ENCODE results near the gene KIF6. TPM values are rescaled to one million over a fixed set of nuclear protein-coding genes. Genes with fewer than 3 reads are reported as not detected.

KIF6 gene
- total RNA-seq, 1 experiment from 2014 or later: not detected

- no peaks in the 10 kb centered on the region for H4K20me1 ChIP-seq (ENCODE audit: insufficient read depth)
- no peaks in the 10 kb centered on the region for H3K79me2 ChIP-seq (ENCODE audit: insufficient read depth, low read length)
- H2AFZ ChIP-seq (ENCODE audit: low read depth, low read length, poor library complexity, severe bottlenecking): no peak overlapping the region
- ChIA-PET RAD21 (ENCODE audit: low non-redundant PET in 1 of 2, low total read pairs in 2 of 2, uncharacterized antibody in 2 of 2, unreplicated experiment in 2 of 2) (no interaction called here), CTCF (no interaction called here), POLR2A (no interaction called here)
- TF ChIP-seq ZNF274 (IDR thresholded peaks at IDR 0.05; ENCODE audit: low read depth, low read length) (no peak), TCF7L2 (IDR thresholded peaks at IDR 0.05; ENCODE audit: borderline replicate concordance, extremely low read depth, insufficient read depth, insufficient read length) (no peak)
- no peaks in the 10 kb centered on the region for H3K36me3 ChIP-seq (ENCODE audit: control insufficient read depth in 1 of 2, insufficient read depth in 2 of 2, low read length in 2 of 2)
- intact Hi-C loops (cut with micrococcal nuclease): no loop called here
- no peak overlapping the region for H3K4me2 ChIP-seq (ENCODE audit: low read length)
- DNase-seq (ENCODE audit: low read depth, low spot score) (no peak), ATAC-seq (no peak)
- H3K27me3 ChIP-seq (ENCODE audit: insufficient read depth, low read length): peaks cover 50% of the 10 kb centered on the region
- no peaks in the 10 kb centered on the region for H3K9me3 ChIP-seq (ENCODE audit: control insufficient read depth in 1 of 2, insufficient read depth in 1 of 2, low read depth in 1 of 2, low read length in 2 of 2)
- BruUV-seq (replicated peaks): no TSS peak
- H3K27ac ChIP-seq (ENCODE audit: low read depth, low read length): no peak overlapping the region
- H3K4me1 ChIP-seq (ENCODE audit: control insufficient read depth in 1 of 2, insufficient read depth in 2 of 2, low read length in 2 of 2): no peaks in the 10 kb centered on the region
- H3K9me2 ChIP-seq (ENCODE audit: insufficient read depth): no peaks in the 10 kb centered on the region
- no peak overlapping the region for H3K4me3 ChIP-seq (replicated peaks in 1 of 2; ENCODE audit: low read depth in 1 of 2, low read length in 2 of 2)
- H3K9ac ChIP-seq (ENCODE audit: low read length): no peak overlapping the region
These were observed 385.9 kb downstream of the KIF6 start for GRCh38 chr6:39339096-39339867.

GRCh38 chr6:39338397-39338796, 386.8 kb downstream of the KIF6 start:
- no peaks in the 10 kb centered on the region for H3K79me2 ChIP-seq (ENCODE audit: insufficient read depth, low read length)
- no peak overlapping the region for H3K4me2 ChIP-seq (ENCODE audit: low read length)
- RAD21 ChIA-PET (ENCODE audit: low non-redundant PET in 1 of 2, low total read pairs in 2 of 2, uncharacterized antibody in 2 of 2, unreplicated experiment in 2 of 2): no interaction called here
- no peaks in the 10 kb centered on the region for H3K4me1 ChIP-seq (ENCODE audit: control insufficient read depth in 1 of 2, insufficient read depth in 2 of 2, low read length in 2 of 2)
- H3K4me3 ChIP-seq (replicated peaks in 1 of 2; ENCODE audit: low read depth in 1 of 2, low read length in 2 of 2): no peak overlapping the region
- H3K9ac ChIP-seq (ENCODE audit: low read length): no peak overlapping the region
- no TSS peak for BruUV-seq (replicated peaks)
- no peaks in the 10 kb centered on the region for H4K20me1 ChIP-seq (ENCODE audit: insufficient read depth)
- H3K27ac ChIP-seq (ENCODE audit: low read depth, low read length): no peak overlapping the region
- no peak for DNase-seq (ENCODE audit: low read depth, low spot score)
- H3K27me3 ChIP-seq (ENCODE audit: insufficient read depth, low read length): peaks cover 58% of the 10 kb centered on the region
- H3K36me3 ChIP-seq (ENCODE audit: control insufficient read depth in 1 of 2, insufficient read depth in 2 of 2, low read length in 2 of 2): no peaks in the 10 kb centered on the region
- H2AFZ ChIP-seq (ENCODE audit: low read depth, low read length, poor library complexity, severe bottlenecking): no peak overlapping the region
- intact Hi-C loops (cut with micrococcal nuclease): no loop called here
- POLR2A ChIA-PET: no interaction called here
- H3K9me2 ChIP-seq (ENCODE audit: insufficient read depth): no peaks in the 10 kb centered on the region
- no peaks in the 10 kb centered on the region for H3K9me3 ChIP-seq (ENCODE audit: control insufficient read depth in 1 of 2, insufficient read depth in 1 of 2, low read depth in 1 of 2, low read length in 2 of 2)
- ATAC-seq: no peak
- CTCF ChIA-PET: no interaction called here
- no peak for TF ChIP-seq CEBPB (IDR thresholded peaks at IDR 0.05; ENCODE audit: low read depth)
- no peak for TF ChIP-seq FOSL1 (IDR thresholded peaks at IDR 0.05; ENCODE audit: low read depth)
